ENCODE results near the gene GALNT14. TPM values are rescaled to one million over a fixed set of nuclear protein-coding genes. Genes with fewer than 3 reads are reported as not detected.

Gene GALNT14
- total RNA-seq, 1 donor from 2014 or later, result 1.7 TPM

- DNase-seq (ENCODE audit: extremely low spot score in 2 of 2), result peak in 1 of 2 donors; percentile 34
- TF ChIP-seq POLR2A (IDR thresholded peaks at IDR 0.05) (no peak), POLR2AphosphoS5 (IDR thresholded peaks at IDR 0.05; ENCODE audit: insufficient read depth in 1 of 2, low read depth in 1 of 2) (no peak), CTCF (IDR thresholded peaks at IDR 0.05) (no peak)
- Histone ChIP-seq H3K4me1 (peaks cover 20% of the 10 kb centered on the region), H3K27ac (no peak overlapping the region), H3K9me3 (no peaks in the 10 kb centered on the region), H3K4me3 (no peak overlapping the region), H3K27me3 (no peaks in the 10 kb centered on the region), H3K36me3 (no peaks in the 10 kb centered on the region)
- intact Hi-C loops (cut with DNase I), result no loop called here
These were observed 2.2 kb downstream of the GALNT14 start for GRCh38 chr2:31136000-31136399.

DNA sequence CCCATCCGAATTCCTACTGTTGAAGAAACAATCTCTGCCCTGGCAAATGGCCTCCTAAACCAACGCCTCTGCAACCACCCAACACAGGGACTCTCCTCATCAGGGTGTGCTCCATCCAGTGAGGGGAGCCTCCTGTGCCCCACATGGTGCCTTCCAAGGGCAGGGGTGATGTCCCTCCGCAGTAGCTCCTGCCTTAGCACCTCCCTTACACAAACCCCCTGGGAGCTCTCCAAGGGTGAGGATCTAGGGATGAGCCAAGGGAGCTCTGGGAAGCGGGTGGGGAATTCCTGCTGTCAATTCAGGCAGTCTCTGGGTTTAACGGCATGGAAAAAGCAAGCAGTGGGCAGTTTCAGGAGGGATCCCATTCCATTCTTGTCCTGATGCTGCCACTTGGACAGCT, 3.8 kb downstream of the GALNT14 start:
- no peaks in the 10 kb centered on the region for H3K27me3 ChIP-seq
- intact Hi-C loops (cut with DNase I), result no loop called here

DNA sequence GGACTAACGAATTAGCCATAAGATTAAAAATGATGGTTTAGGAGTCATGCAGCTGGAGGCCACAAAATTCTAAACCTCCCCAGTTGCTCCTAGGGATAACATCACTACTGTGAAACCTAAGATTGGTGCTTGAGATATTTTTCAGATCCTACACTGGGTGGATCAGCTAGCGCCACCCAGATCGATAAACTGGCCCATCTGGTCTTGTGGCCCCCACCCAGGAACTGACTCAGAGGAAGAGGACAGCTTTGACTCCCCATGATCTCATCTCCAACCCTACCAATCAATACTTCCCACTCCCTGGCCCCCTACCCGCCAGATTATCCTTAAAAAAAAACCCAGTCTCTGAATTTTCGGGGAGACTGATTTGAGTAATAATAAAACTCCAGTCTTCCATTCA, 5.5 kb downstream of the GALNT14 start:
- intact Hi-C loops (cut with DNase I), result no loop called here
- Histone ChIP-seq H3K27me3 (no peaks in the 10 kb centered on the region), H3K4me1 (peaks cover 10% of the 10 kb centered on the region), H3K4me3 (no peak overlapping the region), H3K36me3 (no peaks in the 10 kb centered on the region), H3K9me3 (no peaks in the 10 kb centered on the region), H3K27ac (no peak overlapping the region)
- TF ChIP-seq CTCF (IDR thresholded peaks at IDR 0.05), result no peak
- TF ChIP-seq POLR2A (IDR thresholded peaks at IDR 0.05), result no peak
- no peak for TF ChIP-seq POLR2AphosphoS5 (IDR thresholded peaks at IDR 0.05; ENCODE audit: insufficient read depth in 1 of 2, low read depth in 1 of 2)
- peak in 1 of 2 donors; percentile 56 for DNase-seq (ENCODE audit: extremely low spot score in 2 of 2)

More for the DNA sequence above, 3.8 kb downstream of the GALNT14 start:
- Histone ChIP-seq H3K36me3 (no peaks in the 10 kb centered on the region), H3K9me3 (no peaks in the 10 kb centered on the region), H3K27ac (no peak overlapping the region), H3K4me3 (no peak overlapping the region), H3K4me1 (peaks cover 20% of the 10 kb centered on the region)
- DNase-seq (ENCODE audit: extremely low spot score in 2 of 2), result peak in 1 of 2 donors; percentile 52
- TF ChIP-seq POLR2AphosphoS5 (IDR thresholded peaks at IDR 0.05; ENCODE audit: insufficient read depth in 1 of 2, low read depth in 1 of 2), result no peak
- no peak for TF ChIP-seq CTCF (IDR thresholded peaks at IDR 0.05)
- no peak for TF ChIP-seq POLR2A (IDR thresholded peaks at IDR 0.05)

GRCh38 chr2:31131871-31132270, 6.4 kb downstream of the GALNT14 start:
- Histone ChIP-seq H3K27ac (no peak overlapping the region), H3K9me3 (no peaks in the 10 kb centered on the region), H3K4me1 (peaks cover under 1% of the 10 kb centered on the region), H3K27me3 (no peaks in the 10 kb centered on the region), H3K36me3 (no peaks in the 10 kb centered on the region), H3K4me3 (no peak overlapping the region)
- intact Hi-C loops (cut with DNase I), result no loop called here
- DNase-seq (ENCODE audit: extremely low spot score in 2 of 2), result peak in 1 of 2 donors; percentile 54
- TF ChIP-seq POLR2AphosphoS5 (IDR thresholded peaks at IDR 0.05; ENCODE audit: insufficient read depth in 1 of 2, low read depth in 1 of 2) (no peak), CTCF (IDR thresholded peaks at IDR 0.05) (no peak), POLR2A (IDR thresholded peaks at IDR 0.05) (no peak)

DNA sequence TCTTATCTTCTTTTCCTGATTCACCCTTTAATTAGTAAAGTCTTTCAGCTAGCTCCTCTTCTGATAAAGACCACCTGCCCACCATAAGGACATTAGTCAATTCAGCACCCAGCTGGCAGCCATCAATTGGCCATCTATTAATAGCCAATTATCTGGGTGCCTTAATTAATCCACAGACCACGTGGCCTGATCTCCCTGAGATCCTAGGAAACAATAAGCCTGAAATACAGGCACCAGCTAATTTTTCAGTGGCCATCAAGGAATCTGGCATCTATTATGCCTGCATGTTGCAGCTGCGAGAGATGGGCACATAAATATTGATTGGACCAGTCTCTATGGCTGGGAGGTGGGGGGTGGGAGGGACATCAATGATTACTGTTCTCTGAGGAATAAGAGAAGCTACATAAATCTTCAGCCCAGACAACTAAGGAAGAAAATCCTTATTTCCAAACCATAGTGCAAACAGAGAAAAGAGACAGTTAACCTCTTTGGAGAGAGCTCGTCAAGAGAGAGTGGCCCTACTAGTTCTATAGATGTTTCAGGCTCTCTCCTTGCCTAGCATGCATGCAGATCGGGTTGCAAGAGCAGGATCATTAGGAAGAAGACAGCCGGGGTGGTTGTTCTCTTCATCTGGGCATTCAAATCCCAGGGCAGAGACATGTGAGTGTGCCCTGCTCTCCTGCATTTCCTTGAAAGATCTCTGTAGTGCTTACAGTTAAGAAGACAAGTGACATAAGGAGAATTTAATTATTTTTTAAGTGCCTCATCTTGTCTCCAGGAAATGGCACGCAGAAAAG, 8.7 kb downstream of the GALNT14 start:
- TF ChIP-seq CTCF (IDR thresholded peaks at IDR 0.05) (no peak), POLR2AphosphoS5 (IDR thresholded peaks at IDR 0.05; ENCODE audit: insufficient read depth in 1 of 2, low read depth in 1 of 2) (no peak), POLR2A (IDR thresholded peaks at IDR 0.05) (no peak)
- DNase-seq (ENCODE audit: extremely low spot score in 2 of 2), result peak in 1 of 2 donors; percentile 64
- no peaks in the 10 kb centered on the region for H3K9me3 ChIP-seq
- H3K4me3 ChIP-seq, result no peak overlapping the region
- no peak overlapping the region for H3K27ac ChIP-seq
- H3K36me3 ChIP-seq, result no peaks in the 10 kb centered on the region
- no peaks in the 10 kb centered on the region for H3K4me1 ChIP-seq
- intact Hi-C loops (cut with DNase I), result no loop called here
- no peaks in the 10 kb centered on the region for H3K27me3 ChIP-seq

Data from vagina (tissue), 2 donors.